Esophagus squamous epithelium (tissue), 5 donors: ENCODE results near the gene LRRC15. TPM values are rescaled to one million over a fixed set of nuclear protein-coding genes. Genes with fewer than 3 reads are reported as not detected.

ENCODE experiments used
- DNase-seq: peaks from one replicate; lab custom pipeline; 2025; lab: John Stamatoyannopoulos, UW
- H3K27ac ChIP-seq, 4 donors: fragments of 200-600 bp; sonication (generic); one replicate each; pipeline ENCODE4 v1.5.1; 2016 to 2019; ENCODE audit warnings: mild to moderate bottlenecking in 1 of 4
- H3K27me3 ChIP-seq, 4 donors: fragments of 200-600 bp; sonication (generic); 1 replicate in 3 of 4; 2 replicates in 1 of 4; pipeline versions ENCODE4 v1.5.1 to v1.6.0; 2017 to 2021; ENCODE audit warnings: antibody characterized with exemption in 1 of 4
- H3K36me3 ChIP-seq, 3 donors: fragments of 200-600 bp; sonication (generic); one replicate each; pipeline ENCODE4 v1.5.1; 2016 to 2019
- H3K4me1 ChIP-seq, 3 donors: fragments of 200-600 bp; sonication (generic); one replicate each; pipeline ENCODE4 v1.5.1; 2017 to 2019
- H3K4me3 ChIP-seq, 4 donors: fragments of 200-600 bp; sonication (generic); 1 replicate in 3 of 4; 2 replicates in 1 of 4; pipeline ENCODE4 v1.5.1; 2016 to 2019; ENCODE audit warnings: mild to moderate bottlenecking in 2 of 4, moderate library complexity in 1 of 4
- H3K9me3 ChIP-seq, 3 donors: fragments of 200-600 bp; sonication (generic); one replicate each; pipeline ENCODE4 v1.5.1; 2016 to 2019
- POLR2A ChIP-seq, 4 donors: fragments of 450-650 bp; IDR thresholded peaks; one replicate each; pipeline ENCODE4 v1.6.1; 2017; ENCODE audit warnings: antibody characterized with exemption in 4 of 4, mild to moderate bottlenecking in 4 of 4, moderate library complexity in 3 of 4
- WGBS, 2 donors: methylation state at CpG; one replicate each; pipeline ENCODE4 v1.1.5; 2018; 5-methylcytosine and 5-hydroxymethylcytosine counted together
- intact Hi-C: fragments of 100-400 bp; cut with DNase I; formaldehyde crosslinking; loops from one replicate; pipeline ENCODE4 v1.15.0; 2022
- total RNA-seq, 4 donors: library from RNA; depleted of rRNA; stranded (reverse); fragments of >200 nt; gene quantifications; one replicate each; pipeline ENCODE4 v1.1.0, GENCODE V29; 2016
- TF ChIP-seq, protein P1 (sequence below), 6 experiments: fragments of 450-650 bp in 4 of 6; fragments of 200-600 bp in 2 of 6; sonication (generic) in 2 of 6; IDR thresholded peaks; one replicate each; pipeline ENCODE4 v1.5.1; 2016 to 2019; ENCODE audit warnings: antibody characterized with exemption in 6 of 6, mild to moderate bottlenecking in 4 of 6, moderate library complexity in 4 of 6
- donor health status: DM: yes; HTN: yes; CAD: no.

The LRRC15 gene
- total RNA-seq, 4 donors from 2014 or later = 0.38 TPM; not detected in 3

GRCh38 chr3:194340757-194341400 is 28.7 kb downstream of the LRRC15 start:
- no peaks in the 10 kb centered on the region for H3K9me3 ChIP-seq
- WGBS, 2 donors = 90 to 92% methylated on average over 4 to 11 of the region's 24 CpGs
- DNase-seq = no peak
- peaks cover 0 to 34% (median 0%) of the 10 kb centered on the region in 4 donors for H3K27me3 ChIP-seq
- H3K27ac ChIP-seq = no peak overlapping the region
- no peaks in the 10 kb centered on the region for H3K4me1 ChIP-seq
- TF ChIP-seq POLR2A (IDR thresholded peaks at IDR 0.05) = no peak
- TF ChIP-seq, protein P1, sequence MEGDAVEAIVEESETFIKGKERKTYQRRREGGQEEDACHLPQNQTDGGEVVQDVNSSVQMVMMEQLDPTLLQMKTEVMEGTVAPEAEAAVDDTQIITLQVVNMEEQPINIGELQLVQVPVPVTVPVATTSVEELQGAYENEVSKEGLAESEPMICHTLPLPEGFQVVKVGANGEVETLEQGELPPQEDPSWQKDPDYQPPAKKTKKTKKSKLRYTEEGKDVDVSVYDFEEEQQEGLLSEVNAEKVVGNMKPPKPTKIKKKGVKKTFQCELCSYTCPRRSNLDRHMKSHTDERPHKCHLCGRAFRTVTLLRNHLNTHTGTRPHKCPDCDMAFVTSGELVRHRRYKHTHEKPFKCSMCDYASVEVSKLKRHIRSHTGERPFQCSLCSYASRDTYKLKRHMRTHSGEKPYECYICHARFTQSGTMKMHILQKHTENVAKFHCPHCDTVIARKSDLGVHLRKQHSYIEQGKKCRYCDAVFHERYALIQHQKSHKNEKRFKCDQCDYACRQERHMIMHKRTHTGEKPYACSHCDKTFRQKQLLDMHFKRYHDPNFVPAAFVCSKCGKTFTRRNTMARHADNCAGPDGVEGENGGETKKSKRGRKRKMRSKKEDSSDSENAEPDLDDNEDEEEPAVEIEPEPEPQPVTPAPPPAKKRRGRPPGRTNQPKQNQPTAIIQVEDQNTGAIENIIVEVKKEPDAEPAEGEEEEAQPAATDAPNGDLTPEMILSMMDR (IDR thresholded peaks at IDR 0.05) = no peak
- intact Hi-C loops = no loop called here
- no peaks in the 10 kb centered on the region for H3K36me3 ChIP-seq
- no peak overlapping the region for H3K4me3 ChIP-seq

DNA sequence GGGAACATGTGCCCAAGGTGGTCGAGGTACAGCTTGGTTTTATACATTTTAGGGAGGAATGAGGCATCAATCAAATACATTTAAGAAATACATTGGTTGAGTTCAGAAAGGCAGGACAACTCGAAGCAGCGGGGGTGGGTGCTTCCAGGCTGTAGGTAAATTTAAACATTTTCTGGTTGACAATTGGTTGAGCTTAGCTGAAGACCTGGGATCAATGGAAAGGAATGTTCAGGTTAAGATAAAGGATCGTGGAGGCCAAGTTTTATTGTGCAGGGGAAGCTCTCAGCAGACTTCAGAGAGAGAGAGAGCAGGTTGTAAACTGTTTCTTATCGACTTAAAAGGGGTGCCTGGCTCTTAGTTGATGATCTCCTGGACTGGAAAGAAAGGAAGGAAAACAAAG is 29.7 kb downstream of the LRRC15 start:
- WGBS, 2 donors = 56 to 58% methylated on average over 5 of the region's 5 CpGs
- no peak for DNase-seq
- H3K27me3 ChIP-seq = peaks cover 0 to 27% (median 0%) of the 10 kb centered on the region in 4 donors
- H3K4me3 ChIP-seq = no peak overlapping the region
- H3K27ac ChIP-seq = no peak overlapping the region
- no peaks in the 10 kb centered on the region for H3K36me3 ChIP-seq
- intact Hi-C loops = no loop called here
- TF ChIP-seq, protein P1 (IDR thresholded peaks at IDR 0.05) = no peak
- TF ChIP-seq POLR2A (IDR thresholded peaks at IDR 0.05) = no peak
- H3K9me3 ChIP-seq = no peaks in the 10 kb centered on the region
- no peaks in the 10 kb centered on the region for H3K4me1 ChIP-seq

- Histone ChIP-seq H3K27me3 (peaks cover 0 to 28% (median 0%) of the 10 kb centered on the region in 4 donors), H3K9me3 (no peaks in the 10 kb centered on the region), H3K4me3 (no peak overlapping the region), H3K4me1 (no peaks in the 10 kb centered on the region), H3K27ac (no peak overlapping the region), H3K36me3 (no peaks in the 10 kb centered on the region)
- TF ChIP-seq POLR2A (IDR thresholded peaks at IDR 0.05) = no peak
- TF ChIP-seq, protein P1 (IDR thresholded peaks at IDR 0.05) = no peak
- intact Hi-C loops = no loop called here
- 75 to 83% methylated on average over 9 of the region's 9 CpGs for WGBS, 2 donors
- DNase-seq = no peak
Observed at GRCh38 chr3:194339356-194339755, 30.2 kb downstream of the LRRC15 start.

DNA sequence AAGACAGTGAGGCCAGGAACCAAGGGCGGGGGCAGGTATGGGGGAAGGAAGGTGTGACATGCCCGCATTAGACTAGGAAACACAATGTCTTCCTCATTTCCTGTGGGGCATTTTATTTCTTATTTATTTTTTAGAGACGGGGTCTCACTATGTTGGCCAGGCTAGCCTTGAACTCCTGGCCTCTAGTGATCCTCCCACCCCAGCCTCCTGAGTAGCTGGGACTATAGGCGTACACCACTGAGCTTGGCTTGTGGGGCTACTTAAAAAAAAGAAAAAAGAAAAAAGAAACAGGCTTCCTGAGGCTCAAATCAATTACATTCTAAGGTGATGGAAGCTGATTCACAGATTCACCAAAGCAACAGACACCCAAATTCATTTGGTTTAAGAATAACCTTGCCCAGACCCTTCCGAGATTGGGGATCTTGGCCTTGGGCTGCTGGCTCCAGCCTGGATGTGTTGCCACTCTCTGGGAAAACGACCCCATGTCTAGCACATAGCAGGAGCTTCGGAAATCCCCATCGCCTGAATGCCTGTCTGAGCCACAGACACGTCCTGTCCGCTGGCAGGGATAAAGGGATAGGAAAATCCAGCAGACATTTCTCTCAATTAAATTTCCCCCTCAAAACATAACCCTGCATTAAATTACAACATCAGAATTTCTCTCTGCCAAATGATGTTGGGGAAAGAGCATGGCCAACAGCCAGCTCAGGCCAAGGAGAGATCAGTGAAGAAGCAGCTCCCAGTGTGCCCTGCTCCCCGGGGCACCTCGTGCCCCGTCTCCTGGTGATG is 31.4 kb downstream of the LRRC15 start:
- Histone ChIP-seq H3K4me3 (no peak overlapping the region), H3K27me3 (peaks cover 0 to 36% (median 0%) of the 10 kb centered on the region in 4 donors), H3K36me3 (no peaks in the 10 kb centered on the region), H3K4me1 (peaks cover 0 to 9% (median 6%) of the 10 kb centered on the region in 3 donors), H3K9me3 (no peaks in the 10 kb centered on the region), H3K27ac (peak overlapping the region in 1 of 4 donors; percentile 42)
- no peak for DNase-seq
- intact Hi-C loops = no loop called here
- TF ChIP-seq, protein P1 (IDR thresholded peaks at IDR 0.05) = no peak
- no peak for TF ChIP-seq POLR2A (IDR thresholded peaks at IDR 0.05)
- WGBS, 2 donors = 52 to 56% methylated on average over 11 to 13 of the region's 13 CpGs
